Tibial artery (tissue), 4 donors: ENCODE measurements around the gene ZNF599.

Experiments
- DNase-seq, 2 donors: peaks; one replicate each; pipeline ENCODE4 v3.0.0-alpha.2; 2019
- H3K27ac ChIP-seq, 2 donors: fragments of 200-600 bp; sonication (generic) in 1 of 2; 1 replicate in 1 of 2; 2 replicates in 1 of 2; pipeline ENCODE4 v1.5.1; 2018 to 2019; ENCODE audit warnings: mild to moderate bottlenecking in 1 of 2
- H3K27me3 ChIP-seq, 2 donors: fragments of 200-600 bp; sonication (generic) in 1 of 2; one replicate each; pipeline versions ENCODE4 v1.5.1 to v1.6.0; 2016 to 2019
- H3K36me3 ChIP-seq, 3 donors: fragments of 200-600 bp; sonication (generic) in 2 of 3; one replicate each; pipeline ENCODE4 v1.5.1; 2016 to 2019; ENCODE audit warnings: mild to moderate bottlenecking in 2 of 3
- H3K4me1 ChIP-seq, 4 donors: fragments of 200-600 bp; sonication (generic) in 2 of 4; 1 replicate in 3 of 4; 2 replicates in 1 of 4; pipeline ENCODE4 v1.5.1; 2016 to 2019
- H3K4me3 ChIP-seq, 2 donors: fragments of 200-600 bp; sonication (generic) in 1 of 2; 1 replicate in 1 of 2; 2 replicates in 1 of 2; pipeline ENCODE4 v1.5.1; 2018 to 2019; ENCODE audit warnings: mild to moderate bottlenecking in 2 of 2
- H3K9me3 ChIP-seq, 3 donors: fragments of 200-600 bp; sonication (generic) in 1 of 3; one replicate each; pipeline ENCODE4 v1.5.1; 2016 to 2019
- intact Hi-C: fragments of 100-400 bp; cut with DNase I; formaldehyde crosslinking; loops from one replicate; pipeline ENCODE4 v1.15.0; 2023; ENCODE audit warnings: low total_unique reads
- TF ChIP-seq, protein P1 (sequence below), 2 experiments: fragments of 200-600 bp in 1 of 2; fragments of 450-650 bp in 1 of 2; IDR thresholded peaks; one replicate each; pipeline ENCODE4 v1.5.1; 2017 to 2019; ENCODE audit warnings: antibody characterized with exemption in 2 of 2, mild to moderate bottlenecking in 1 of 2, moderate library complexity in 1 of 2

ZNF599 gene

DNA sequence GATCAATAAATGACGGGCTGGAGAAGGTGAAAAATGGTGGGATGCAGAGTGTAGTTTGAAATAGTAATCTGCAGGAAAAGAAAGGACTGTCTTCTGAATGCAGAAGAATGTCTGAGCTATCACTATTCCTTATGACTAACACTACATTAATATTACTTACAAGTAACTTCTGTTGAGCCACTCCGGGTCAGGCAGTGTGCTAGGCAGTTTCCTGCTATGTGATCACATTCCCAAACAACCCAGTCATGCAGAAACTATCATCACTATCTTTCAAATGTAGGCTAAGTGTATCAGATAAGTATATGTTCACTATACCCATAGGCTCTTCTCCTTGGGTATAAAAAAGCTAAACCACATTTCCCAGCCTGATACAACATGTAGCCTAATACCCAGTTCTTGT, 6.6 kb downstream of the ZNF599 start:
- peaks cover 83 to 90% (median 86%) of the 10 kb centered on the region in 3 donors for H3K36me3 ChIP-seq
- no peak overlapping the region for H3K27ac ChIP-seq
- intact Hi-C loops: no loop called here
- H3K9me3 ChIP-seq: peaks cover 0 to 31% (median 26%) of the 10 kb centered on the region in 3 donors
- peaks cover 0 to under 1% (median 0%) of the 10 kb centered on the region in 4 donors for H3K4me1 ChIP-seq
- no peak for DNase-seq
- no peaks in the 10 kb centered on the region for H3K27me3 ChIP-seq
- H3K4me3 ChIP-seq: no peak overlapping the region
- TF ChIP-seq, protein P1, sequence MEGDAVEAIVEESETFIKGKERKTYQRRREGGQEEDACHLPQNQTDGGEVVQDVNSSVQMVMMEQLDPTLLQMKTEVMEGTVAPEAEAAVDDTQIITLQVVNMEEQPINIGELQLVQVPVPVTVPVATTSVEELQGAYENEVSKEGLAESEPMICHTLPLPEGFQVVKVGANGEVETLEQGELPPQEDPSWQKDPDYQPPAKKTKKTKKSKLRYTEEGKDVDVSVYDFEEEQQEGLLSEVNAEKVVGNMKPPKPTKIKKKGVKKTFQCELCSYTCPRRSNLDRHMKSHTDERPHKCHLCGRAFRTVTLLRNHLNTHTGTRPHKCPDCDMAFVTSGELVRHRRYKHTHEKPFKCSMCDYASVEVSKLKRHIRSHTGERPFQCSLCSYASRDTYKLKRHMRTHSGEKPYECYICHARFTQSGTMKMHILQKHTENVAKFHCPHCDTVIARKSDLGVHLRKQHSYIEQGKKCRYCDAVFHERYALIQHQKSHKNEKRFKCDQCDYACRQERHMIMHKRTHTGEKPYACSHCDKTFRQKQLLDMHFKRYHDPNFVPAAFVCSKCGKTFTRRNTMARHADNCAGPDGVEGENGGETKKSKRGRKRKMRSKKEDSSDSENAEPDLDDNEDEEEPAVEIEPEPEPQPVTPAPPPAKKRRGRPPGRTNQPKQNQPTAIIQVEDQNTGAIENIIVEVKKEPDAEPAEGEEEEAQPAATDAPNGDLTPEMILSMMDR (IDR thresholded peaks at IDR 0.05): no peak

DNA sequence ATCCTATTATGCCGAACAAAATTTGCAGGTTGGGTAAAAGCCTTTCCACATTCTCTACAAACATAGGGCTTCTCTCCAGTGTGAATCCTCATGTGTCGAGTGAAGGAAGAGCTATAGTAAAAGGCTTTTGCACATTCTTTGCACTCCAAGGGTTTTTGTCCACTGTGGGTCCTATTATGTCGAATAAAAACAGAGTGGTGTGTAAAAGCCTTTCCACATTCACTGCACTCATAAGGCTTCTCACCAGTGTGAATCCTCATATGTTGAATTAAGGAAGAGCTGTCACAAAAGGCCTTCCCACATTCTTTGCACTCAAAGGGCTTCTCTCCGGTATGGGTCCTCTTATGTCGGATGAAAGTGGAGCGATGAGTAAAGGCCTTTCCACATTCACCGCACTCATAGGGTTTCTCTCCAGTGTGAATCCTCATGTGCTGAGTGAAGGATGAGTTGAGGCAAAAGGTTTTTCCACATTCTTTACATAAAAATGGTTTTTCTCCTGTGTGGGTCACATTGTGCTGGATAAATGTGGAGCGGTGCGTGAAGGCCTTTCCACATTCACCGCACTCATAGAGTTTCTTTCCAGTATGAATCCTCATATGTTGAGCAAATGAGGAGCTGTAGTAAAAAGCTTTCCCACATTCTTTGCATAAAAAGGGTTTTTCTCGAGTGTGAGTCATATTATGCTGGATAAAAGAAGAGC, 13.6 kb downstream of the ZNF599 start:
- TF ChIP-seq, protein P1 (IDR thresholded peaks at IDR 0.05): no peak
- intact Hi-C loops: no loop called here
- peaks cover 63 to 98% (median 96%) of the 10 kb centered on the region in 3 donors for H3K36me3 ChIP-seq
- no peak overlapping the region for H3K27ac ChIP-seq
- H3K4me3 ChIP-seq: no peak overlapping the region
- H3K4me1 ChIP-seq: no peaks in the 10 kb centered on the region
- no peaks in the 10 kb centered on the region for H3K27me3 ChIP-seq
- H3K9me3 ChIP-seq: peaks cover 18 to 97% (median 70%) of the 10 kb centered on the region in 3 donors
- DNase-seq: no peak

DNA sequence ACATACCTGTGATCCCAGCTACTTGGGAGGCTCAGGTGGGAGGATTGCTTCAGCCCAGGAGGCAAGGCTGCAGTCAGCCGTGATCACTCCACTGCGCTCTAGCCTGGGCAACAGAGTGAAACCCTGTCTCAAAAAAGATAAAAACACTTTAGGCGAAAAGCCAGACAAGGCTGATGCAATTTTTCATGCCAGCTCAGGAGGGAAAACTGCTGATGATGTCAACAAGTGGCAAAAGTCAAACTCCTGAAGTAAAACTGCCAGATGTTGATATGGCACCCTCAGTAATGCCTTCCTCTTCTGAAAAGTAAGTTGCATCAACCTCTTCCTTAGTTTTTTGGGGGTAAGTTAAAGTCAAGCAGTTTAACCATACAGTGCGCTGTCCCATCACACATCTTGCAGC, 15.6 kb downstream of the ZNF599 start:
- no peaks in the 10 kb centered on the region for H3K27me3 ChIP-seq
- DNase-seq: no peak
- H3K27ac ChIP-seq: no peak overlapping the region
- H3K4me3 ChIP-seq: no peak overlapping the region
- H3K4me1 ChIP-seq: no peaks in the 10 kb centered on the region
- intact Hi-C loops: no loop called here
- peaks cover 53 to 95% (median 92%) of the 10 kb centered on the region in 3 donors for H3K36me3 ChIP-seq
- TF ChIP-seq, protein P1 (IDR thresholded peaks at IDR 0.05): no peak
- peaks cover 20 to 97% (median 72%) of the 10 kb centered on the region in 3 donors for H3K9me3 ChIP-seq

DNA sequence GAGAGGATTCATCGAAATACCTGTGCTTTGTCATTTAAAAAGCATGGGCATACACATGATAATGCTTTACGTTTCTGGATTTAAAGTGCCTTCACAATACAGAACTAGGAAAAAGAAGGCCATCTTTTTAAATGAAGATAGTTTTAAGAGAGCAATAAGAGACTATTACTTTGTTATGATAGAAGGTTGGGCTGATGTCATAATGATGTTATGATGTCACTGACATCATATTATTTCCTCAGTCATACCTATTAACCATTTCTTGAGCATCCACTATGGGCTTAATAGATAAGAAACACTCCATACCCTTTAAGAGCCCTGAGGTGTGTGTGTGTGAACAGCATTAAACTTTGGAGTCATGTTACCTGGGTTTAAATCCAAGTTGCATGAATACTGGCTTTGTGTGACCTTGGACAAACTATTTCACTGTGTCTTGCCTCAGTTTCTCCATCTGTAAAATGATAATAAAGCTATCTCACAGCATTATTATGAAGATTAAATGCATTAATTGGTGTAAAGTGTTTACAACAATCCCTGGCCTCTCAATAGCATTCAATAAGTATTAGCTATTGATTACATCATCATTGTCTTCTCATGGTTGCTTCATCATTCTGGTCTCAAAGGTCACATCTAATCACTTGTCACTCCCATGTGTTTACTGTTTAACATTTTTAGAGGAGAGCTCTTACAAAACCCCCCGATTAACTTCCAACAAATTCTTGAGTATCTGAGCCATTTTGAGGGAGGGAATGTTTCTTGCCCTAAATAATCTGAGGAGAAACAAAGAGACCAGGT, 27.9 kb downstream of the ZNF599 start:
- H3K27me3 ChIP-seq: no peaks in the 10 kb centered on the region
- peaks cover 28 to 100% (median 94%) of the 10 kb centered on the region in 3 donors for H3K9me3 ChIP-seq
- DNase-seq: no peak
- no peaks in the 10 kb centered on the region for H3K4me1 ChIP-seq
- no peak overlapping the region for H3K4me3 ChIP-seq
- TF ChIP-seq, protein P1 (IDR thresholded peaks at IDR 0.05): no peak
- peaks cover 68 to 91% (median 90%) of the 10 kb centered on the region in 3 donors for H3K36me3 ChIP-seq
- no peak overlapping the region for H3K27ac ChIP-seq
- intact Hi-C loops: no loop called here

DNA sequence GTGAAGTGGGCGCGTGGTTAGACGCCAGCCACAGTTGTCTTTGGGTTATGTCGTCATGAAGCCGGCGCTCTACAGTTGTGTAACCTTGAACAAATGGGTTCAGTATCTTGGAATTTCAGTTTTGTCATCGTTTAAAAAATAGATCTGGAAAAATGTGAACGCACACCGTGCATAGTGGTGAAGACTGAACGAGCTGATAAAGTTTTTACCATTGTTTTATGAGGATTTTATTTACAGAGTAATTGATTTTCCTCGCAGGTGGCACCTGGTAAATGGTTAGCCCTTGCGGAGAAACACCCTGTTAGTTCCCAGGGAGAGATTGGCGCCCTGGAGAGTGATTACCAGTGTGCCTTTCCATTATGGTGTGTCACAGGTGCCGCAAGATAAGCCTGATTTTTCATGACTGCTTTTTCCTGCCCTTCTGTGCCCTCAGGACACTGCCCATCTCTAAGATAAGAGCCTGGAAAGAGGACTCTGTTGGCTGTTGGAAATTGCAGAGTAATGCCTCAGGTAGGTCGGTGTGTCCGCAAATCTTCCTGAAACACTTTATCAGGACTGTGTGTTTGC, 38.4 kb downstream of the ZNF599 start:
- Histone ChIP-seq H3K27ac (peak overlapping the region; percentile 88 to 94), H3K9me3 (peaks cover 2 to 35% (median 17%) of the 10 kb centered on the region in 3 donors), H3K4me1 (peaks cover 4 to 29% (median 19%) of the 10 kb centered on the region in 4 donors), H3K4me3 (peak overlapping the region; percentile 59 to 73), H3K27me3 (no peaks in the 10 kb centered on the region), H3K36me3 (peaks cover 41 to 50% (median 47%) of the 10 kb centered on the region in 3 donors)
- no peak for DNase-seq
- intact Hi-C loops: loop anchor here (5.0 kb wide), 1 partner anchor 38 kb away; the partner anchor contains the start of gene ZNF599
- TF ChIP-seq, protein P1 (IDR thresholded peaks at IDR 0.05): no peak
